ENCODE measurements around the gene RAB6A.
"Not testable (repeated sequence)": the region's sequence is repeated elsewhere in the genome, so short reads cannot be mapped to it uniquely, and the experiment has no call there.

Gene RAB6A

DNA sequence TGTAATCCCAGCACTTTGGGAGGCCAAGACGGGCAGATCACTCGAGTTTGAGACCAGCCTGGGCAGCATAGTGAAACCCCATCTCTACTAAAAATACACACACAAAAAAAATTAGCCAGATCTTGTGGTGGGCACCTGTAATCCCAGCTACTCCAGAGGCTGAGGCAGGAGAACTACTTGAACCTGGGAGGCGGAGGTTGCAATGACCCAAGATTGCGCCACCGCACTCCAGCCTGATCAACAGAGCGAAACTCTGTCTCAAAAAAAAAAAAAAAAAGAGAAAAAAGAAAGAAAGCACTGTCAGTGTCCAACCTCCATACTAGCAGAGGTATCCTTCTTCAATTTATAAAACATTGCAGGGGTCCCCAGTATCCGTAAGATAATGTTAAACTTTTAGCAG, 17.8 kb downstream of the RAB6A start:
- ChIA-PET POLR2A (no interaction called here), CTCF (no interaction called here)
- TF ChIP-seq, protein P1, sequence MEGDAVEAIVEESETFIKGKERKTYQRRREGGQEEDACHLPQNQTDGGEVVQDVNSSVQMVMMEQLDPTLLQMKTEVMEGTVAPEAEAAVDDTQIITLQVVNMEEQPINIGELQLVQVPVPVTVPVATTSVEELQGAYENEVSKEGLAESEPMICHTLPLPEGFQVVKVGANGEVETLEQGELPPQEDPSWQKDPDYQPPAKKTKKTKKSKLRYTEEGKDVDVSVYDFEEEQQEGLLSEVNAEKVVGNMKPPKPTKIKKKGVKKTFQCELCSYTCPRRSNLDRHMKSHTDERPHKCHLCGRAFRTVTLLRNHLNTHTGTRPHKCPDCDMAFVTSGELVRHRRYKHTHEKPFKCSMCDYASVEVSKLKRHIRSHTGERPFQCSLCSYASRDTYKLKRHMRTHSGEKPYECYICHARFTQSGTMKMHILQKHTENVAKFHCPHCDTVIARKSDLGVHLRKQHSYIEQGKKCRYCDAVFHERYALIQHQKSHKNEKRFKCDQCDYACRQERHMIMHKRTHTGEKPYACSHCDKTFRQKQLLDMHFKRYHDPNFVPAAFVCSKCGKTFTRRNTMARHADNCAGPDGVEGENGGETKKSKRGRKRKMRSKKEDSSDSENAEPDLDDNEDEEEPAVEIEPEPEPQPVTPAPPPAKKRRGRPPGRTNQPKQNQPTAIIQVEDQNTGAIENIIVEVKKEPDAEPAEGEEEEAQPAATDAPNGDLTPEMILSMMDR (IDR thresholded peaks at IDR 0.05; ENCODE audit: insufficient read depth, low read length, missing control alignments): no peak
- H3K4me3 ChIP-seq (ENCODE audit: low read depth, low read length): no peak overlapping the region
- DNase-seq (ENCODE audit: low read depth, low spot score): no peak

DNA sequence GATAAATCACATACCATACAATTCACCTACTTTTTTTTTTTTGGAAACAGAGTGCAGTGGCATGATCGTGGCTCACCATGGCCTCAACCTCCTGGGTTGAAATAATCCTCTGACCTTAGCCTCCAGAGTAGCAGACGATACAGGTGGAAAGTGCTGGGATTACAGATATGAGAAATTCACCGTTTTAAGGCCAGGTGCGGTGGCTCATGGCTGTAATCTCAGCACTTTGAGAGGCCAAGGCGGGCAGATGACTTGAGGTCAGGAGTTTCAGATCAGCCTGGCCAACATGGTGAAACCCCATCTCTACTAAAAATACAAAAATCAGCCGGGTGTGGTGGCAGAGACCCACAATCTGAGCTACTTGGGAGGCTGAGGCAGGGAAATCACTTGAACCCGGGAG, 24.9 kb downstream of the RAB6A start:
- DNase-seq (ENCODE audit: low read depth, low spot score); POLR2A ChIA-PET; CTCF ChIA-PET; H3K4me3 ChIP-seq (ENCODE audit: low read depth, low read length): not testable (repeated sequence)

DNA sequence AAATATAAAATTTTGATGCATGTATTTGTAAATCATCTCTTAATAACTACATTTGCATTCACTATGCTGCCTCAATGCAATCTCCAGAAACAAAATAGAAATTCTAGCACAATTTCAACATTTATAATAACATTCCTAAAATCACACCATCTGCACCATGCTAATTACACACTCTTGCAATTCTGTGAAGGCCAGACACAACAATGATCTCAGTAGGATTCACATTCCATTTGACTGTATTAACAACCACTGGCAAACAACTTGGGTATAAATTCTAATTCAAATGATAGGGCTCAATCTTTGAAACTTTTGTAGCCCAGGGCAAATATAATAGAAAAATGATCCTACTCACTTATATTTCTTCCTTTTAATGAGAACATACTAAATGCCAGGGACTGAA, 25.9 kb downstream of the RAB6A start:
- peak; percentile 23 for DNase-seq (ENCODE audit: low read depth, low spot score)
- POLR2A ChIA-PET: interaction anchor here (0.8 kb wide), 1 partner anchor 15 kb away, joined by 5 read pairs; no protein-coding TSS in a partner anchor
- H3K4me3 ChIP-seq (ENCODE audit: low read depth, low read length): no peak overlapping the region
- TF ChIP-seq, protein P1 (IDR thresholded peaks at IDR 0.05; ENCODE audit: insufficient read depth, low read length, missing control alignments): no peak
- CTCF ChIA-PET: no interaction called here

DNA sequence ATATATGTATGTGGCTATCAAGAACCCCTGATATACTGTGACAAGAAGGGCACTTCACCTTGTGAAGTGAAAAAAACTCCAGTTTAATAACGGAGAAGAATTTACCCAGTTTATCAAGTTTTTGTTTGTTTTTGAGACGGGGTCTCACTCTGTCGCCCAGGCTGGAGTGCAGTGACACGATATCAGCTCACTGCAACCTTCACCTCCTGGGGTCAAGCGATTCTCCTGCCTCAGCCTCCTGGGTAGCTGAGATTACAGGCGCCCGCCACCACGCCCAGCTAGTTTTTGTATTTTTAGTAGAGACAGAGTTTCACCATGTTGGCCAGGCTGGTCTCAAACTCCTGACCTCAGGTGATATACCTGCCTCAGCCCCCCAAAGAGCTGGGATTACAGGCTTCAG, 26.9 kb downstream of the RAB6A start:
- H3K4me3 ChIP-seq (ENCODE audit: low read depth, low read length); CTCF ChIA-PET; POLR2A ChIA-PET; DNase-seq (ENCODE audit: low read depth, low spot score): not testable (repeated sequence)

DNA sequence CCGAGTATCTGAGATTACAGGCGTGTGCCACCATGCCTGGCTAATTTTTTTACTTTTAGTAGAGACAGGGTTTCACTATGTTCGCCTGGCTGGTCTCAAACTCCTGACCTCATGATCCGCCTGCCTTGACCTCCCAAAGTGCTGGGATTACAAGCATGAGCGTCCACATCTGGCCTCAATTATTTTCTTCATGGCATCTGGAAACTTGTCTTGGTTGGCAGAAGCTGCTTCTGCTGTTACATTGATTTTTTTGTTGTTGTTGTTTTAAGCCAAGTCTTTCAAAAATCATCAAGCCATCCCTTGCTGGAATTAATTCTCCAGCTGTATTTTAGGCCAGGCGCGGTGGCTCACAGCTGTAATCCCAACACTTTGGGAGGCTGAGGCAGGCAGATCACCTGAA, 27.9 kb downstream of the RAB6A start:
- H3K4me3 ChIP-seq (ENCODE audit: low read depth, low read length); CTCF ChIA-PET; DNase-seq (ENCODE audit: low read depth, low spot score); POLR2A ChIA-PET: not testable (repeated sequence)

DNA sequence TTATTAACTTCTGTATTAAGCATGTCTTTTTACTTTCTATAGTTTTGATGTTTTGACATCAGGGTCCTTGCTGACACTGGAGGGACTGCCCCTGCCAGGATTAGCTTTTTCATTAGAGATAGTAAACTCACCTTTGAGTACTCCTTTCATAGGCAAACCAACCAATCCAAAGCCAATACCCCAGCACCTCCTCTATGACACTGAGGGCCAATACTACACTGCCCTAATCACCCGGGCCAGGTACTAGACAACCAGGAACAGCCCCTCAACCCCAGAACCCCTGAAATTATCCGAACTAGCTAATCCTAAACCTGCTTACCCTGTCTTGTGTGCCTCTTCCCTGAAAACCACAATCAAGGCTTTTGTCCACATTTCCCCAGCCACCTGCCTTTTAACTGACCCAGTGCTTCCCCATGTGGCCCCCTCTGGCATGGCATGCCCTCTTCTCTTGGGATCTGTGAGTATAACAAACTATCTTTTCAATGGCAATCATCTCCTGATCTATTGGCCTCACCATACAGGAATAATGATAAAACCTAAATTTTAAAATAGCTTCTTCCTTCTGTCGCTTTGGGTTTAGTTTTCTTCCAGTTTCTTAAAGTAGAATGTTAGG, 31.2 kb downstream of the RAB6A start:
- POLR2A ChIA-PET: no interaction called here
- no peak for DNase-seq (ENCODE audit: low read depth, low spot score)

DNA sequence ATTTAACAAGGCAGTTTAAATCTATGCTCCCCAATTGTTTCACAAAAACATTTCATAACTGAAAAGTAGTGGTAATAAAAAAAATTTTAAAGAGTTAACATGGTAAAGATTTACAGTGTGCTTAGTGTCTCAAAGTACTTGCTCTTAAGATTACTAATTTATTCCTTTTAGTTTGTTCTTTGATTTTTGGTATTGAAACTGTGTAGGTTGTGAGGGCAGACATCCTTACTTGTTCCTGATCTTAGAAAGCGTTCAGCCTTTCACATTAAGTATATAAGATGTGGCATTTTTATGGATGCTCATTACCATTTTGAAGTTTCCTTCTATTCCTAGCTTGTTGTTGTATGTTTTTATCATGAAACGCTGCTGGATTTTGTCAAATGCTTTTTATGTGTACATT, 32.9 kb downstream of the RAB6A start:
- no peak overlapping the region for H3K4me3 ChIP-seq (ENCODE audit: low read depth, low read length)
- ChIA-PET CTCF (no interaction called here), POLR2A (no interaction called here)
- TF ChIP-seq, protein P1 (IDR thresholded peaks at IDR 0.05; ENCODE audit: insufficient read depth, low read length, missing control alignments): no peak
- no peak for DNase-seq (ENCODE audit: low read depth, low spot score)

More for the DNA sequence above, 31.2 kb downstream of the RAB6A start:
- no peak overlapping the region for H3K4me3 ChIP-seq (ENCODE audit: low read depth, low read length)
- CTCF ChIA-PET: interaction anchor here (1.3 to 1.6 kb wide), 3 partner anchors 23 to 251 kb away, joined by 3 to 4 read pairs (median 3); no protein-coding TSS in a partner anchor
- TF ChIP-seq, protein P1 (IDR thresholded peaks at IDR 0.05; ENCODE audit: insufficient read depth, low read length, missing control alignments): peak; percentile 22

DNA sequence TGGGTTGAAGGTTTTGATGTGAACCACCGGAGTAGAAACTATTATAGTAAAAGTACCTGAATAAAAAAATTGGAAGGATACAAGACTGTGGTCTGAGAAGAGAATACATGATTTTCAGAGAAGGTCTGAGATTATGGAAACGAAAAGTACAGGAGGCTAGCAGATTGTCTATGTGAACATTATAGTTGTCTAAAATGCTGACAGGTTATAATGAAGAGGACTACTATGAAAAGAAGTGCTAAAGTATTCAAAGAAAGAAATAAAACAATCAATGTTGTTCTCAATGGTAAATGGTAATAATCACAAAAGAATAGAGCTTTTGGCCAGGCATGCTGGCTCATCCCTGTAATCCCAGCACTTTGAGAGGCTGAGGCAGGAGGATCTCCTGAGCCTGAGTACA, 34.0 kb downstream of the RAB6A start:
- ChIA-PET CTCF (no interaction called here), POLR2A (interaction anchor here (0.7 kb wide), 1 partner anchor 11 kb away, joined by 3 read pairs; no protein-coding TSS in a partner anchor)
- no peak overlapping the region for H3K4me3 ChIP-seq (ENCODE audit: low read depth, low read length)
- TF ChIP-seq, protein P1 (IDR thresholded peaks at IDR 0.05; ENCODE audit: insufficient read depth, low read length, missing control alignments): no peak
- DNase-seq (ENCODE audit: low read depth, low spot score): no peak
